RWPE1 (cell line): ENCODE results near the gene SKOR1.
A peak's percentile ranks its signal among the peaks of the same experiment; 100 is the strongest.

ENCODE experiments used
- CTCF ChIA-PET: fragments of 350-600 bp; sonication (Branson Sonifier 250); formaldehyde crosslinking; extraction: SDS; loops from one replicate; lab custom pipeline; 2021; lab: Yijun Ruan, JAX
- POLR2A ChIA-PET: fragments of 400-600 bp; formaldehyde crosslinking; extraction: SDS; loops from one replicate; lab custom pipeline; 2020; ENCODE audit warnings: antibody characterized with exemption; ENCODE audit not compliant: low non-redundant PET; lab: Yijun Ruan, JAX
- DNase-seq: peaks from one replicate; pipeline ENCODE4 v3.0.0; 2012; ENCODE audit warnings: low spot score
- H3K27ac ChIP-seq: fragments of 450-650 bp; 2 replicates; pipeline ENCODE4 v1.5.1; 2017
- CTCF ChIP-seq: fragments of 450-650 bp; conservative IDR thresholded peaks from 2 replicates; pipeline ENCODE4 v1.5.1; 2017; ENCODE audit warnings: low read depth, mild to moderate bottlenecking

Gene SKOR1

GRCh38 chr15:67834581-67835296, 9.4 kb downstream of the SKOR1 start:
- CTCF ChIA-PET = interaction anchor here (0.6 to 0.8 kb wide), 3 partner anchors 345 to 888 kb away, joined by 4 to 6 read pairs (median 4); no protein-coding TSS in a partner anchor
- H3K27ac ChIP-seq = no peak overlapping the region
- TF ChIP-seq CTCF = no peak
- no peak for DNase-seq
- POLR2A ChIA-PET = no interaction called here

GRCh38 chr15:67835297-67836133, 10.2 kb downstream of the SKOR1 start:
- ChIA-PET POLR2A (no interaction called here), CTCF (interaction anchor here (0.6 to 1.3 kb wide), 11 partner anchors 22 to 889 kb away, joined by 3 to 11 read pairs (median 4); no protein-coding TSS in a partner anchor)
- DNase-seq = no peak
- H3K27ac ChIP-seq = no peak overlapping the region
- TF ChIP-seq CTCF = no peak

GRCh38 chr15:67836134-67836455, 10.8 kb downstream of the SKOR1 start:
- TF ChIP-seq CTCF = no peak
- CTCF ChIA-PET = interaction anchor here (0.6 to 1.3 kb wide), 9 partner anchors 21 to 887 kb away, joined by 3 to 11 read pairs (median 4); no protein-coding TSS in a partner anchor
- POLR2A ChIA-PET = no interaction called here
- no peak for DNase-seq
- H3K27ac ChIP-seq = no peak overlapping the region

- H3K27ac ChIP-seq = no peak overlapping the region
- POLR2A ChIA-PET = no interaction called here
- CTCF ChIA-PET = interaction anchor here (0.7 to 1.3 kb wide), 6 partner anchors 249 to 887 kb away, joined by 3 to 11 read pairs (median 4); no protein-coding TSS in a partner anchor
- peak; percentile 67 for DNase-seq
- peak; percentile 91 for TF ChIP-seq CTCF
Measured at GRCh38 chr15:67836477-67836876, 11.2 kb downstream of the SKOR1 start.

- ChIA-PET CTCF (interaction anchor here (0.9 to 1.1 kb wide), 2 partner anchors 250 to 380 kb away, joined by 3 to 8 read pairs; no protein-coding TSS in a partner anchor), POLR2A (no interaction called here)
- TF ChIP-seq CTCF = no peak
- no peak for DNase-seq
- H3K27ac ChIP-seq = no peak overlapping the region
Measured at GRCh38 chr15:67836955-67837354, 11.6 kb downstream of the SKOR1 start.

- ChIA-PET CTCF (no interaction called here), POLR2A (no interaction called here)
- TF ChIP-seq CTCF = no peak
- H3K27ac ChIP-seq = peak overlapping the region; percentile 30
- DNase-seq = peak; percentile 66
Measured at GRCh38 chr15:67838789-67839332, 13.6 kb downstream of the SKOR1 start.
